ENCODE data around the gene MSANTD1. TPM values are rescaled to one million over a fixed set of nuclear protein-coding genes. Genes with fewer than 3 reads are reported as not detected.

The MSANTD1 gene
- total RNA-seq, 1 donor from 2014 or later, result 0.40 TPM

DNA sequence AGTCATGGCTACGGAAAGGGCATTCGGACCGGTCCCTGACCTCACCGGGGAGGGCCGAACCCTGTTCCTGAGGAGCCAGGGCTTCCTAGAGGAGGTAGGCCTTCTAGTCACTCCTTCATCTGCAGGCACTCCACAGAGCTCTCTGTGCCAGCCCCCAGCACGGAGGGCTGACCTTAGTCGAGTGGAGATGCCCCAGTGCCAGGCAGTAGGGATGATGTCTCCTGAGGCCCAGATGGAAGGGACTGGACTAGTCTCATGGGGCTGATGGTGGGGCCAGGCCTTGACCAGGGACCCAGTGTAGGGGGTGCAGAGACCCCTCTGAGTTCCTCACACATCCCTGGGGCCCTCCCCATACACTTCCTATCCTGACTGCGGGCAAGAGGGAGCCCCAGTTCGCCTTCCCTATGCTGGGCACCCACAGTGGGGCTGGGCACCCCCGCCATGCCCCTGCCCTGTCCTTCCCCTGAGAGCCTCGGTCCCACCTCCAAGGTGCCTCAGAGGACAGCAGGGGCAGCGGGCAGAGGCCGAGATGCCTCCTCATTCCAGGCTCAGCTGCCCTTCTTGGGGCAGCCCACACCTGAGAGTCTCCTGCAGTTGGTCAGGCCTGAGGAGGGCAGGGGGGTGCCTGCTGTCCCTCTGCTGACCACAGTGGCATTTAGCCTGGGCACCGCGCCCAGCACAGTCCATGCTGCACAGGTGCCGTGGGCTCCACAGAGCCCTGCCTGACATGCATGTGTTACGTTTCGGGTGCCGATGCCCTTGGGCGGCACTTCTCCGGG is 1.4 kb upstream of the MSANTD1 start:
- DNase-seq (ENCODE audit: low read depth in 2 of 2), result no peak

DNA sequence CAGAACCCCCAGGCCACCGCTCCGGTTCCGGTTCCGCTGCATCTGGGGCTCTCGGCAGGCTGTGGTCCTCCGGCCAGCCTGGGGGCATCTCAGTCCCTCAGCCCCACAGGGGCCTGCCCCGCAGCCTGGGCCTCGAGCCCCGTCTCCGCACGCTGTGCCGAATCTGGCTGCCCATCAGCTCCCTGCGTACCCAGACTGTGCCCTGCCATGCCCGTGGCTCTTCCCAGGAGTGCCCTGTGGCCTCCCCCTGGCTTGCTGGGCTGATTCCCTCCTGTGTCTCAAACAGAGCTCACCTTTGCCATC is 830 bp upstream of the MSANTD1 start:
- DNase-seq (ENCODE audit: low read depth in 2 of 2), result no peak

DNA sequence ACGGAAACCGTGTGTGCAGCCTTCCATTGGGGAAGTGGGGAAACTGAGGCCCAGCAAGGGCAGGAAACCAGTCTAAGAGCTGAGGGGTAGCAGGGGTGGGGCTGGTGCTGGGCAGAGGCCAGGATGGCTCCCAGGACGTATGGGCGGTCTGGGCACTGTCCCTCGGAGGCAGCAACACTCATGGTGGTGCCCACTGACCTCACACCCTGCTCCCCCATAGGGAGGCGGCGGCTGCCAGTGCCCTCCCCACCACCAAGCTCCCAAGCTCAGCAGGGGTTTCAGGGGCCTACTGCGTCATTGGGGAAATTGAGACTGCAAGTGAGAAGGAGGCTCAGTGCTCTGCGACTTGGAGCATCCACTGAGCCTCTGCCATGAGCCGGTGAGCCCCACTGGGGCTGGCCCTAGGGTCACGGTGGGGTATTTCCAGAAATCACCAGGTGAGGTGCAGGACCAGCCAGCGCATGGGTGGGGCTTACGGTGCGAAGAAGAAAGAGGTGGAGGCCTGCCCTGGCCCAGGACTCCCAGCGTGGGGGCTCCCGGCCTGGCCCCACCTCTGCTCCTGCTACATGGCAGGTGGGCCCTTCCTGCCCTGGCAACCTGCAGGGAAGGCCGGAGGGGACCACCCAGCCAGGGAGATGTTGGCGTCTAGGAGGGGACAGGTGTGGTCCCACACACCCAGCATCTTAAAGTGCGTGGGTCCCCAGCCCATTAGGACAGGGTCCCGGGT is 915 bp downstream of the MSANTD1 start:
- no peak for DNase-seq (ENCODE audit: low read depth in 2 of 2)

DNA sequence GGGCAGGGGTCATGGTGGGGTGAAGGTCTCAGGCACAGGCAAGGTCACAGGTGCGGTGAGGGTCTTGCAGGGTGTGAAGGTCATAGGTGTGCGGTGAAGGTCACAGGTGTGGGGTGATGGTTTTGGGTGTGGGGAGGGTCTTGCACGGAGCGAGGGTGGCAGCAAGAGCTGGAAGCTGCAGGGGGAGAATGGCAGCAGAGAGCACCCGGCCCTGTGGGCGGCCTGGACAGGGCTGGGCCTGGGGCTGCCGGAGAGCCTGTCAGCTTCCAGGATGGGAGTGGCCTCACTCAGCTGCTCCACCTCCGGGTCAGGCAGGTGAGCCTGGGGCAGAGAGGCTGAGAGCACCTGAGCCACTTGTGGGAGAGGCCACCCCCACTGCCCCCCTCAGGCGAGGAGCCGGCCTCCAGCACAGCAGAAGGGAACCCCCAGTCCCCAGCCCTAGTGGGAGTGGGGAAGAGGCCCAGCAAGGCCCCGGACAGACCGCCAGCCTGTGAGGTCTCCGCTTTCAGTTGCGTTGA is 1.5 kb downstream of the MSANTD1 start:
- no peak for DNase-seq (ENCODE audit: low read depth in 2 of 2)

DNA sequence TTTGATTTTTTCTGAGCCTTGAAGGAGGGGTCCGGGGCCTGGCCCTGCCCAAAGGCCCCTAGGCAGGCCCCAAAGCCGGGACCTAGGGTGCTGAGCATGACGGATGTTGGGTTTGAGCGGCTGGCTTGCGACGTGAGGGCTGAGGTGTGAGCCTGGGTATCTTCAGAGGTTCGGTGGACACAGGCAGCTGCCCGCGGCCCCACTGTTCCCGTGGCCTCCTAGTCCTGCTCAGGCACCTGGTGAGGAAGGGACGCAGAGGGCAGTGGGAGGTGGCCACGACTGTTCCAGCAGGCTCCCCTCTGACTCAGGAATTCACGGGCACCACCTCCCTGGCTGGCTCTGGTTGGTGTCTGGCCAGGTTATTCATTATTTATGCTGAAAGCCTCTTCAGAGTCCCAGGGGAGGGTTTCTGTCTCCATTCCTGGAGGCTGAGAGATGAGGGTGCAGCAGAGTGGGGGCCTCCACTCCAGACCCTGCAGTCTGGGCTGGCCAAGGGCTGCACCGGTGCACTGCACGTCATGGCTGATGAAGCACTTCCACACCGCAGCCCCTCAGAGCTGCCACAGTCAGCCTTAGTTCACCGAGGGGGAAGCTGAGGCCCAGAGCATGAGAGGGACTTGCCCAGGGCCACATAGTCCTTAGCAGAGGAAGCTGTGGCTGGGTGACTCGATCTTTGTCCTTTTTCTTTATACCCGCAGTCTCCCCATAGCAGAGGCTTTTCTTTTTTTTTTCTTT is 2.2 kb downstream of the MSANTD1 start:
- no peak for DNase-seq (ENCODE audit: low read depth in 2 of 2)

DNA sequence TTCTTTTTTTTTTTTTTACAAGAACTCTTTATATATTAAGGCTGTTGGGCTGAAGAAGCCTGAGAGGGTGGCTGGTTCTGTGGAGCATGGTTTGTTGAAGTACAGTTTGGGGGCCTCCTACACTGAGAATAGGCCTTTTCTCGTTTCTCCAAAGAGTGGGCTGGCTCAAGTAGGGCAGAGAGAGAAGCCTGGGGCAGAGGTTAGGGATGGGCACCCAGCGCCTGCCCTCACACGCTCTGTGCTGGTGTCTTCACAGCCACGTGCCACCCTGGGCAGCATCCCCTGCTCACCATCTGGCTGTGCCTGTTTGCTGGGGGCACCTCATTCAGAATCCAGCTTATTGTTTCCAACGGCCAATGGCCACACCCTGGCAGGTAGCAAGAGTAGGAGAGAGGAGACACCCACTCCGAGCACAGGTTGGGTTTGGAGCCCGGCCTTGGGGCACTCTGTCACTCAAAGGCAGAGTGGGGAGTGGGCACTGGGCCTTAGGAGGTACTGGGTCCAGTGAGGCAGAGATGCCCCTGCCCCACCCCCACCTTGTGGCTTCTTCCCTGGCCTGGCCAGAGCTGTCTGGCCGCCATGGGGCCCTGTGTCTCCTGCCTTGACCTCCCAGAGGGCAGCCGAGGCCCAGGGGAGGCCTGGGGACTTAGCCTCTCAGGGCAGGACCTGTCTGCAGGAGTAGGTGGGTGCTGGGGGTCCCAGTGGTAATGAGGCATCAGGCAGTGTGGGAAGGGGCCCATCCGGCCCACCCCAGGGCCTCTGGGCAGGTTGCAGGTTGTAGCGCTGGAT is 2.9 kb downstream of the MSANTD1 start:
- no peak for DNase-seq (ENCODE audit: low read depth in 2 of 2)

DNA sequence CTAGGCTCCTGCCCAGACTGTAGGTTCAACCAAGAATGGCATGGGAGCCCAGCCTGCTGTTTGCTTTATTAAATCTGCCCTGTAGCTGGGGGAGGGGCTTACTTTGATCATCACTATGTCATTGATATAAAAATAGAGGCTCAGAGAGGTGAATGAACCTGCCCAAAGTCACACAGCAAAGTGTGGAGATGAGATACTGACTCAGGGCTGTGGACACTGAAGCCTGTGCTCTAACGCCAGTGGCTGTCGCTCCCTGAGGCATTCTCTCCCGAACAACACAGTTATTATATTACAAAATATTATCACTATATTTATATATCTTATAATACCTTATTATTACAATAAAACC is 3.5 kb downstream of the MSANTD1 start:
- no peak for DNase-seq (ENCODE audit: low read depth in 2 of 2)

DNA sequence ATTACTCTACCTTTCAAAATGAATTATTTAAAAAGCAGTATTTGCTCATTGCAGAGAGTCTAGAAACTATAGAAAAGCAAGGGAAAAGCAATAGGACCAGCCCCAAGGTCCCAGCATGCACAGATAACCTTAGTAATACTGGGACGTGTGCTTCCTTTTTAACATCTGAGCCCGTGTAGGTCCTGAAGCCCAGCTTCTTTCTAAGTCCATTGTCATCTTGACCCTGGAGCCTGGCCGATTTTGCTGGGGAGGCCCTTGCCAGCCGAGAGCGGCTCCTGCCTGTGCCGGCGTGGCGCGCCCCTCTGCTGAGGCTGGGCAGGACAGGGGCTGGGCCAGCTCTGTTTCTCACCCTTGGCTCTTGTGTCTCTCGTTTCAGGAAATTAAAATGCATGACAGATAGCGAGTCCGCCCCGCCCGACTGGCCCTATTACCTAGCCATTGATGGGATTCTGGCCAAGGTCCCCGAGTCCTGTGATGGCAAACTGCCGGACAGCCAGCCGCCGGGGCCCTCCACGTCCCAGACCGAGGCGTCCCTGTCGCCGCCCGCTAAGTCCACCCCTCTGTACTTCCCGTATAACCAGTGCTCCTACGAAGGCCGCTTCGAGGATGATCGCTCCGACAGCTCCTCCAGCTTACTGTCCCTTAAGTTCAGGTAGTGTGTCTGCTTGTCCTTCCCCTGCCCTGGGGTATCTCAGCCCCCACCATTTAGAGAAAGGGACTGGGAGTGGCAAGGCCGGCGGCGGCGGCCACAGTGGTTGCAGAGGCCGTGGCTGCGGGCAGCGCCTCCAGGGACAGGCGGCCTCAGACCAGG is 4.1 kb downstream of the MSANTD1 start:
- peak in 1 of 2 donors; percentile 39 for DNase-seq (ENCODE audit: low read depth in 2 of 2)

DNA sequence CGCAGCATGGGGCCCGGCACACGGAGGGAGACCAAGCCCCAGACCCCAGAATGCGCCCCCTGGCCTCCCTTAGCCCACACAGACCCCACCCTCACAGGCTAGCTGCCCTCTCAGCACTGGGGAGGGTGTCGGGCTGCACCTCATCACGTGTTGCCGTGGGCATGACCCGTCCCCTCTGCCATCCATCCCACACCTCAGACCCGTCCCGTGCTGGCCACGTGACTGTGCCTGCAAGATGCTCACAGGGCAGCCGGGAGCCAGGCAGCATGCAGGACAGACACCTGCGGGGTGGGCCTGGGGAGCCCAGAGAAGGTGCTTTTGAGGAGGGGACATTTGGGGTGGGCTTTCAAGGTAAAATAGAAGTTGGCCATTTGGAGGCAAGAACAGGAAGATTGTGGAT is 4.8 kb downstream of the MSANTD1 start:
- no peak for DNase-seq (ENCODE audit: low read depth in 2 of 2)

DNA sequence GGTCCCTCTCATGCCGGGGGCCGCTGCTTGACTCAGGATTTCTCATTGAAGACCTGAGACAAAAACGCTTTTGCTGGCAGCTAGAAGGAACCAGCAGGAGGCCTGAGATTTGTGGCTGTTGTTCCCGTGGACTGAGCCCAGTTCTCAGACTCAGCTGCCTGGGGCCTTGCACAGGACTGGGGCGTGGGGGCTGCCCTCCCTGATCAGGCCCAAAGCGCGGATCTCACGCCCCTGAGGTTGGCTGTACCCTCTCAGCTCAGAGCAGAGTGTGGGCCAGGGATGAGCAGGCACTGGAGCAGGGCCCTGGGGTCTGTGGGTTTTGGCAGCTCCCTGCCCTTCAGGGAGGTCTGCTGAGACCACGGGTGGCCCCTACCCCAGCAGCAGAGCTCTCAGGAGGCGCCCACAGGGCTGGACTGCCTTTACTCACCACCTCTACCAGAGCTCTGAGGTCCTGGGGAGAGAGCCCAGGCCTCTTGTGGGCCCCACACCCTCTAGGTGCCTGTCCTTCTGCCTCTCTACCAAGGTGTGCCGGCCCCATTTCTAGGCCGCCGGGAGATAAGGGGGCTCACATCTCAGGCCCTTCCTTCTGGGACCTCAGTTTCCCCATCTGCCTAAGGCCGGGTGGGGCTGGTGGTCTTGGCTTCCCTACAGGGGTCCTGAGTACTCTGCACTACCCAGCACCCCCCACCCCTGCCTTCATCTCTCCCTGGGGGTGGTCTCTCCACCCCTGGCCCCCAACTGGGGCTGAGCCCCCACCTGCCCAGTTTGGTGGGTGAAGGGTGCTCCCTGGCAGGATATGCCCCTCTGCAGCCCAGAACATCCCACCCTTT is 5.6 kb downstream of the MSANTD1 start:
- DNase-seq (ENCODE audit: low read depth in 2 of 2), result no peak

DNA sequence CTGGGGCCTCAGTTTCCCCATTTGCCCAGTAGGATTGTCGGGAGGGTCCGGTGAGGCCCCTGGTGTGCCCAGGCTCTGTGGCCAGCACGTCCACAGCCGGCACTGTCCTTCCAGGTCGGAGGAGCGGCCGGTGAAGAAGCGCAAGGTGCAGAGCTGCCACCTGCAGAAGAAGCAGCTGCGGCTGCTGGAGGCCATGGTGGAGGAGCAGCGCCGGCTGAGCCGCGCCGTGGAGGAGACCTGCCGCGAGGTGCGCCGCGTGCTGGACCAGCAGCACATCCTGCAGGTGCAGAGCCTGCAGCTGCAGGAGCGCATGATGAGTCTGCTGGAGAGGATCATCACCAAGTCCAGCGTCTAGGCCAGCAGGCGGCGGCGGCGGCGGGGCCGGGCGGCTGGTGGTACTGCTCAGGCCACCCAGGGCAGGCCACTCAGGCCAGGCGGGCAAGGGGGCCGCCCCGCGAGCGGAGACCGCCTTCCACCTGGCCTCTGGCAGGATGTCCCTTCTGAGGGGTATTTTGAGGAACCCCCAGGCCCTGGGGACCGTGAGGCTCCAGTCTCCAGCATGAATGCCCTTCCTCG is 6.7 kb downstream of the MSANTD1 start:
- DNase-seq (ENCODE audit: low read depth in 2 of 2), result no peak

DNA sequence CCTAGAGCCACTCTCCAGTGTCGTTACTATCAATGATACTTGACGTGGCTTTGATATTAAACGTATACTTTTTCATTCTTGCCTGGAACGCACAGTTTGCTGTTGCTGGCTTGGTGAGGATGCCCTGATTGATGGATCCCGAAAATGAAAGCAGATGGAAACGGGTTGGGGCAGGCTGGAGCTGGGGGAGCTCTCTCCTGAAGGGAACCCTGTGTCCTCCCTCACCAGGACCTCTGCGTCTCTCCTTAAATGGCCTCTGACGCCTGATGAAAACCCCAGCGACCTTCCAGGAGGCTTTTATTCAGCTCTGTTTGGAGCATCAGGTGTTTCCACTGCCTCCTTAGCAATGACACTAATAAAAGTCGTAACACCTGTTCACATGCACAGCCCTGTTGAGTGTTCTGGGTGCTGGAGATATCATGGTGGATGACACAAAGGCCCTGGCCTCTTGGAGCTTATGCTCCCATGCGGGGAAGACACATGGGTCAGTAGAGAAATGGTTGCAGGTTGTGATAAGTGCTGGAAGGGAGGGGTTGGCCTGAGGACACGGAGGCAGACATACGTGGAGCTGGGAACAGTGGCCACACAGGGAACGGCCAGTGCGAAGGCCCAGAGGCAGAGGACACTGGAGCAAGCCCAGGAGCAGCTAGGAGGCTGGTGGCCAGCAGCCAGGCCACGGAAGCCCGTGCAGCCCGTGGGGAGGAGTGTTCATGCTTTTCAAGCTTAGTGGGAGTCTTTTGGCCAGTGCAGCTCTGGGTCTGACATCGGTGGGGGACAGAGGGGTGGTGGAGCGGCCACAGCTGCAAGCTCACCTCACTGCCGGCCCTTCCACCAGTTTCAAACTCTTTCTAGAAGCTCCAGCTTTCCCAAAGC is 7.5 kb downstream of the MSANTD1 start:
- no peak for DNase-seq (ENCODE audit: low read depth in 2 of 2)

DNA sequence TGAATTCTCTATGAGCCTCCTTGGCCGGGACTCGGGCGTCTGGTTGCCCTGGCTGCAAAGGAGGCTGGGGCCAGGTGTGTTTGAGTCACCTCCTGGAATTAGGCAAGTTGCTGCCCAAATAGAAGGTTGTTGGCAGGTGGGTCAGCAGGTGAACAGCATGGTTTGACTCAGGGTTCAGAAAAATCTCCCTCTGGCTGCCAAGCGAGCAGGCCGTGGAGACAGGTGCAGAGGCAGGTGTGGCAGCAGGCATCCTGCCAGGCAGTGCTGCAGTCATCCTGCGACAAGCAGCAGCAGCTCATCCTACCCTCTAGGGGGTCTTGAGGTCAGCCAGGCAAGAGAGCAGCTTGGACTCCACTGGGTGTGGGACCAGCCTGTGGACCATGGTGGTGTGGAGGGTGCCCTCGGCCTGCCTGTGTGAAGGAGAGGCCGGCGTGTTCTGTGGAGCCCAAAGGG is 8.2 kb downstream of the MSANTD1 start:
- DNase-seq (ENCODE audit: low read depth in 2 of 2), result no peak

DNA sequence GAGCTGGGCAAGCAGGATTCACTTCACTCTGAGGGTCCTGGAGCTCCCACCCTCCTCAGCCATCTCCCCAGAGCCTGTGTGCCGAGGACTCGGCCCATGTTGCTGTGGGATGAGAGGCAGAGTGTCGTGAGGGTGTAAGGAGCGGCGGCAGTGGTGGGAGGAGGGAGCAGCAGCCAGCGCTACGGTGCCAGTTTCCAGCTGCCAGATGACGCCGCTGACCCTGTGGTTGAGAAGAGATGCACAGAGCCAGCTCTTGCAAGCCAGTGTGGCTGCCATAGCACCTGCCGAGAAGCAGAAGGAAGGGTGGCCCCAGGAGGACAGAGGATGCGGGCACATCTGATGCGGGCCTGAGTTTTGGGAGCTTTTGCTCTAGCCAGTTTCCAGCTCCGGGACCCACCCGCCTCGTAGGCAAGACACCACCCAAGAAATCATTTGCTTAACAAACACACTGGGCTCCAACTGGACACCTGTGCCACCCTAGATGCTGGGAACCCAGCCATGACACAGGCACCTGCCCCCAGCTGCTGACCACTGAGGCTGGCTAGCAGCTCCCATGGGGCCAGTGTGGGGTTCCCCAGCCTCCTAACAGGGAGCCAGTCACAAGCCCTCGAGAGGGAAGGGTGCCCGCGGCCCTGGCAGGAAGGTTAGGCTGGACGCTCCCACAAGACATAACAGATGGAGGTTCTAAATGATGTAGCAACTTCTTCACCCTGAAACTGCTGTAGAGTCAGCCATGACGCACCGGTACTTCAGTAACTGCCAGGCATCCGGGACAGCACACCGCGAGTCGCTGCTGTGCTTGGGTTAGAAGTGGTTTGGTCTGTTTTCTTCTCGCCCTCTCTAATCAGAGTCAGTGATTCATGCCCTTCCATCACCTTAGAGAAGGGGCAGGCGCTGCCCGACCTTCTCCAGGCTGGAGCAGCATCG is 8.9 kb downstream of the MSANTD1 start:
- DNase-seq (ENCODE audit: low read depth in 2 of 2), result peak in 1 of 2 donors; percentile 53

DNA sequence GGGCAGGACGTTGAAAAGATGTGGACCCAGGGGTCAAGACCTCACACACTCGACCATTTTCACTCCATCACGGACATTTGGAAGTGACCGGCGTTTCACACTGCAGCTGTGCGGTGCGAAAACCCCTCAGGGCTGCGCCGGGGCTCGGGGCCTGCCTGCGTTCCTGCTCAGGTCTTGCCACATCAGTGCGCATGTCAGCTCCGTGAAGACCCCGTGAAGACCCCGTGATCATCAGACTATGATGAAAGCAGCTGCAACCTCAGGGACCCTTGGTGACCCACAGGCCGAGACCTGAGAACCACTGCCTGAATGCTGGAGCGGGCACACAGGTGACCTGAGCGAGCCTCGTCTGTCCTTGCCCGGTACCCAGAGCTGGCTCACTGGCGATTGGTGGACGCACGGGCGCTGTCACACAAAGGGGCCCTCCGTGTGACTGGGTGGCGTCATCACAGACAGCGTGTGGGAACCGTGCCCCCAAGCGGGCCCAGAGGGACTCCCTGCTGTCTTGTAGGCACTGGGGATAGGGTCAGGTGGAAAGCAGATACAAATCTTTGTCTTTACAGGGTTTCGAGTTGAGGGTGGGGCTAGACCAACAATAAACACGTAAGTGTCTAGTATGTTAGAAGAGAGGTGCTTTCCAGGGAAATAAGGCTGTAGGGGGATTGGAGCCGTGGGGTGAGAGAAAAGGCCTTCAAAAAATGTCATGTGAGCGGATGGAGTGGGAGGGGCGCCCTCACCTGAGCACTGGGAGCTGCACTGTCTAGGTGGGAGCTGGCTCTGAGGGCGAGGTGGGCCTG is 12.7 kb downstream of the MSANTD1 start:
- no peak for DNase-seq (ENCODE audit: low read depth in 2 of 2)

DNA sequence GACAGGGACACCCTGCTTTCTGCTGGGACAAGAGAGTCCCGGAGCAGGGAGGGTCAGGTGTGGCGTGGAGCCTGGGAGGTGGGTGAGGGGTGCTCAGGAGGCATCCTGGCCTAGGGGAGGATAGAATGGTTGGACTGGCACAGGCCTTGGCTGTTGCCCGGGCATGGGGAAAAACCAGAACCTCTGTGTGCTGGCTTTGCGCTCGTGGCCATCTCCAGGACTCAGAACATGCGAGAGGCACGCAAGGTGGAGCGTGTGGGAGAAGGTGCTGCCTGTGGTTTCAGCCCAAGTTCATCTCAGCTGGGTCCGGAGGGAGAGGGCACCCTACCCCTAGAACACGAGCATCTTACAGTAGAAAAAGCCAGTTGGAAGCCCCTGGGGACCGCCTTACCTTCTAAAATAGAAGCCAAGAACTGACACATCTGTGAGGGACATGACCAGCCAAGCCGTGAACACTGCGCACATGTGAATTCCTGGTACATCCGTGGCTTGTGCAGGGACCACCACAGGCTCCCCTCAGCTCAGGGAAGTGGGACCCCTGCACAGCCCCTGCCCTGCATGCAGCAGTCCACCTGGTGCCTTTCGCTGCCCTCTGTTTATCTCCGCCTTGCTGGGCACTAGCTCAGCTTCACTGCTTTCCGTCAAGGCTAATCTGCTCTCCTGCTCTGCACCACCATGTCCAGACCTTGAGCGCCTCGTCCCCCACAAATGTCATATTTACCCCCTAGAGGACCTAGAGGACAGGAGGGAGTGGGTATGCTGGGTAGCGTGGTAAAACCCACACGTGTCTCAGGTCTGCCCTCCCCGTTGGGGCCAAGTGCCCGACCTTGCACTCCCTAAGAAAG is 13.5 kb downstream of the MSANTD1 start:
- no peak for DNase-seq (ENCODE audit: low read depth in 2 of 2)
